Activated T-cell treated with anti-CD3 and anti-CD28 coated beads, Interleukin-2, amount 50 U/mL, for 4 hours (primary cell): ENCODE measurements around the gene KCTD12. TPM values are rescaled to one million over a fixed set of nuclear protein-coding genes. Genes with fewer than 3 reads are reported as not detected.

Source experiments
- ATAC-seq, 2 donors: fragments of 200-7000 bp; cut with Tn5 transposase; one replicate each; pipeline ENCODE4 v1.10.0; 2021
- DNase-seq: peaks from one replicate; pipeline ENCODE4 v3.0.0-alpha.2; 2020
- H3K27me3 Mint-ChIP-seq: one replicate; pipeline ENCODE4 v1.8.0; 2021; ENCODE audit warnings: low read depth, mixed read lengths
- H3K36me3 Mint-ChIP-seq: one replicate; pipeline ENCODE4 v1.8.0; 2022; ENCODE audit warnings: mixed read lengths; ENCODE audit not compliant: insufficient read depth
- H3K4me1 Mint-ChIP-seq: one replicate; pipeline ENCODE4 v1.8.0; 2021; ENCODE audit warnings: low read depth, mixed read lengths
- H3K4me3 Mint-ChIP-seq: one replicate; pipeline ENCODE4 v1.8.0; 2021; ENCODE audit warnings: mild to moderate bottlenecking, moderate library complexity, mixed read lengths
- H3K9me3 Mint-ChIP-seq: one replicate; pipeline ENCODE4 v1.8.0; 2021; ENCODE audit warnings: mixed read lengths
- total RNA-seq, 3 donors: library from RNA; stranded (reverse); gene quantifications; one replicate each; pipeline ENCODE4 v1.2.1, GENCODE V29; 2021

The KCTD12 gene
- total RNA-seq, 3 donors from 2014 or later = 6.3 to 11.4 (median 9.0) TPM

- no peak overlapping the region for H3K4me3 Mint-ChIP-seq
These were observed 3.8 kb downstream of the KCTD12 start for GRCh38 chr13:76882431-76882830.

GRCh38 chr13:76879883-76880270 is 6.3 kb downstream of the KCTD12 start:
- H3K4me1 Mint-ChIP-seq = peaks cover 37% of the 10 kb centered on the region
- DNase-seq (no peak), ATAC-seq (no peak)
- no peaks in the 10 kb centered on the region for H3K9me3 Mint-ChIP-seq
- H3K36me3 Mint-ChIP-seq = no peaks in the 10 kb centered on the region
- H3K27me3 Mint-ChIP-seq = peaks cover 5% of the 10 kb centered on the region
- H3K4me3 Mint-ChIP-seq = no peak overlapping the region

More at GRCh38 chr13:76882431-76882830, 3.8 kb downstream of the KCTD12 start:
- H3K36me3 Mint-ChIP-seq = no peaks in the 10 kb centered on the region
- no peak for DNase-seq
- no peak for ATAC-seq
- H3K27me3 Mint-ChIP-seq = peaks cover 9% of the 10 kb centered on the region
- no peaks in the 10 kb centered on the region for H3K9me3 Mint-ChIP-seq
- peaks cover 45% of the 10 kb centered on the region for H3K4me1 Mint-ChIP-seq

DNA sequence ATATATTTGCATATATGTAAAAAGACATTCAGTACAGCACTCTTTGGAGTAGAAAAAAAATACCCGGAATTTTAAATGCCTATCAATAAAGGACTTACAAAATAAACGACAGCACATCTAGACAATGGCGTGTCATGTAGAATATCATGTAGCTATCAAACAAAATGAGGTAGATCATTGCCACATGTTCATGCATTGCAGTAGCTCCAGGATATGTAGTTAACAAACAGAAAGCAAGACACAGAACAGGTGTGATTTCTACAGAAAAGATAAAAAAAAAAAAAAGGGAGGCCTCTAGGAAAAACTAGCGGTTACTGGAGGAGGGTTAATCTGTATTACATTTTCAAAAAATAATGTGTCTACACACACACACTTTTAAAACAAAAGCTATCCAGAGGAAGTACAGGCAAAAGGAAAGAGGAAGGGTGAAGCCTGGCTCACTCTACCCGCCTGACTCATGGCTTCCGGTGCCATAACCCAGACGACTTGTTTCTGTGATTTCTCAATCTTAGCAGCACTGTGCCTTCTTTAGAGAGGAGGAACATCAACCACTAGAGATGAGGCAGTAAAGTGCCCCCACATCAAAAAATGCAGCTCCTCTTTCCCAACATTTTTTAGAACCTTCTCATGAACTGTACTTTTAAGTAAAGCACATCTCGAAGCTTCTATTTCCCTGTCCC is 6.9 kb downstream of the KCTD12 start:
- ATAC-seq = peak; percentile 99 to 100
- H3K9me3 Mint-ChIP-seq = no peaks in the 10 kb centered on the region

GRCh38 chr13:76878043-76878442 is 8.2 kb downstream of the KCTD12 start:
- H3K36me3 Mint-ChIP-seq = no peaks in the 10 kb centered on the region
- no peak overlapping the region for H3K4me3 Mint-ChIP-seq
- H3K4me1 Mint-ChIP-seq = peaks cover 28% of the 10 kb centered on the region
- ATAC-seq = no peak
- DNase-seq = no peak
- peaks cover 5% of the 10 kb centered on the region for H3K27me3 Mint-ChIP-seq
- H3K9me3 Mint-ChIP-seq = no peaks in the 10 kb centered on the region

More for the DNA sequence above, 6.9 kb downstream of the KCTD12 start:
- Mint-ChIP-seq H3K36me3 (no peaks in the 10 kb centered on the region), H3K4me1 (peaks cover 31% of the 10 kb centered on the region), H3K27me3 (peaks cover 6% of the 10 kb centered on the region), H3K4me3 (peak overlapping the region; percentile 72)
- peak; percentile 61 for DNase-seq

DNA sequence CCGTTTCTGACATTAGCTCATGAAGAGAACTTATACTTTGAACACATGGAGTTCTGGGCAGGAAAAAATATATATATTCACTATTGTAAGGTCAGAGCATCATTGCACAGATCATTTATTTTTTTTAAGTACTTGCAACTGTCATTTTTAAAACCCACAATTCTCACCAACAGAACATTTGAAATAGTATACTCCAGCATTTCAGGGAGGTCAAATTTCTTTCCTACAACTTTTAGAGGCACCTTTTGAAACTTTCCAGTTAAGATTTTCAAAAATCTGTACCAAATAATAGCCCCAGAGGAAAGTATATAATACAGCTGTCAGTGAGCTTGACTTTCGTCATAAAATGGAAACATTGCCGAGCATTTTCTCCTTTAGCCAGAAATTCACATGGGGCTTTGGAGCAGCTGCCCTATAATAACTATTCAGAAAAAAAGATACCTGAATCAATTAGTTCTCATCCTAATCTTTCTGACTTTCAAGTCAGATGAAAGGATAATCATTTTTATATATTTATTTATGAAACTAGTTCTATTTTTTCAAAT is 10.9 kb downstream of the KCTD12 start:
- peaks cover 20% of the 10 kb centered on the region for H3K4me1 Mint-ChIP-seq
- H3K4me3 Mint-ChIP-seq = no peak overlapping the region
- H3K36me3 Mint-ChIP-seq = no peaks in the 10 kb centered on the region
- H3K27me3 Mint-ChIP-seq = peaks cover 12% of the 10 kb centered on the region
- no peak for ATAC-seq
- DNase-seq = no peak
- no peaks in the 10 kb centered on the region for H3K9me3 Mint-ChIP-seq

- peaks cover 15% of the 10 kb centered on the region for H3K27me3 Mint-ChIP-seq
- H3K9me3 Mint-ChIP-seq = no peaks in the 10 kb centered on the region
- peaks cover 13% of the 10 kb centered on the region for H3K4me1 Mint-ChIP-seq
- no peak overlapping the region for H3K4me3 Mint-ChIP-seq
- ATAC-seq (no peak), DNase-seq (no peak)
- no peaks in the 10 kb centered on the region for H3K36me3 Mint-ChIP-seq
These were observed 11.7 kb downstream of the KCTD12 start for GRCh38 chr13:76874479-76874878.

DNA sequence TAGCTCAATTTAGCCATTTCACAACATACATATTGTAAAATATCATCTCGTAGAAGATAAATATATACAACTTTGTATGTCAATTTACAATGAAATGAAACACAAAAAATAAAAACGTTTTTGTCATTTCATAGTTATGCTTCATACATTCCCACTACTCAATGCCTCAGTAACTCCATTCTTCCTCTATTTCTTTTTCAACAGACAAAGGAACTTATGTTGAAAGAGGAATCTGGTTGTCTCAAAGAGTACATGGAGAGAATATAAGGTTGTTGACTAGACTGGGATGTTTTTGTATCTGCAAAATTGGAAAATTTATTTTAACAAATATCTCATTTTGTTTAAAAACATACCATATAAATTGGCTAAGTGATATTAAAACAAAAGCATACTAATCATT is 12.8 kb downstream of the KCTD12 start:
- Mint-ChIP-seq H3K27me3 (peaks cover 15% of the 10 kb centered on the region), H3K4me1 (peaks cover 5% of the 10 kb centered on the region), H3K4me3 (no peak overlapping the region), H3K9me3 (no peaks in the 10 kb centered on the region), H3K36me3 (no peaks in the 10 kb centered on the region)
- DNase-seq (no peak), ATAC-seq (no peak)

DNA sequence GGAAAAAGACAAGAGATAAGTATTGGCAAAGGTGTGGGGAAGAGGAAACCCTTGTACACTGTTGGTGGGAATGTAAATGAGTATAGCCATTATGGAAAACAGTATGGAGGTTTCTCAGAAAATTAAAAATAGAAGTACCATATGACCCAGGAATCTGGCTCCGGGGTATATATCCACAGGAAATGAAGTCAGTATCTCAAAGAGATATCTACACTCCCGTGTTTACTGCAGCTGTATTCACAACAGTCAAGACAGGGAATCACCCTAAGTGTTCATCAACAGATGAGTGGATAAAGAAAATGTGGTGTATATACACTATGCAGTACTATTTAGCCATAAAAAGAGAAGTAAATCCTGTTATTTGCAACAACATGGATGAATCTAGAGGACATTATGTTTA is 13.5 kb downstream of the KCTD12 start:
- H3K9me3 Mint-ChIP-seq = no peaks in the 10 kb centered on the region
- H3K27me3 Mint-ChIP-seq = peaks cover 17% of the 10 kb centered on the region
- no peak overlapping the region for H3K4me3 Mint-ChIP-seq
- H3K4me1 Mint-ChIP-seq = no peaks in the 10 kb centered on the region
- no peak for ATAC-seq
- DNase-seq = no peak
- no peaks in the 10 kb centered on the region for H3K36me3 Mint-ChIP-seq

- no peak for ATAC-seq
- Mint-ChIP-seq H3K4me1 (no peaks in the 10 kb centered on the region), H3K9me3 (no peaks in the 10 kb centered on the region), H3K4me3 (no peak overlapping the region), H3K27me3 (peaks cover 25% of the 10 kb centered on the region), H3K36me3 (no peaks in the 10 kb centered on the region)
- no peak for DNase-seq
These were observed 14.8 kb downstream of the KCTD12 start for GRCh38 chr13:76871432-76871831.

- no peaks in the 10 kb centered on the region for H3K9me3 Mint-ChIP-seq
- DNase-seq (no peak), ATAC-seq (no peak)
- H3K36me3 Mint-ChIP-seq = no peaks in the 10 kb centered on the region
- H3K4me3 Mint-ChIP-seq = no peak overlapping the region
- peaks cover 27% of the 10 kb centered on the region for H3K27me3 Mint-ChIP-seq
- H3K4me1 Mint-ChIP-seq = no peaks in the 10 kb centered on the region
These were observed 17.8 kb downstream of the KCTD12 start for GRCh38 chr13:76868371-76868770.

GRCh38 chr13:76865996-76866503 is 20.2 kb downstream of the KCTD12 start:
- ATAC-seq = no peak
- no peaks in the 10 kb centered on the region for H3K9me3 Mint-ChIP-seq
- no peak overlapping the region for H3K4me3 Mint-ChIP-seq
- H3K27me3 Mint-ChIP-seq = peaks cover 20% of the 10 kb centered on the region
- no peaks in the 10 kb centered on the region for H3K4me1 Mint-ChIP-seq
- H3K36me3 Mint-ChIP-seq = no peaks in the 10 kb centered on the region
- DNase-seq = no peak

DNA sequence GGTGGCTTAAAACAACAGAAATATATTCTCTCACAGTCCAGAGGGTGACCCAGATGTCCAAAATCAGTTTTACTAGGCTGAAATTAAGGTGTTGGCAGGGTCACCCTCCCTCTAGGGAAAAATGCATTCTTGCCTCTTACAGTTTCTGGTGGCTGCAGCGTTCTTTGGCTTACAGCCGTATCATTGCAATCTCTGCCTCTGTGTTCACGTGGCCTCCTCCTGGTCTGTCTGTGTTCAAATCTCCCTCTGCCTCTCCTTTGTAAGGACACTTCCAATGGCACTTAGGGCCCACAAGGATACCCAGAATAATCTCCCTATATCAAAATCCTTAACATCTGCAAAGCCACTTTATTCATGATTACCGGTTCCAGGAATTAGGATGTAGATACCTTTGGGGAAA is 21.1 kb downstream of the KCTD12 start:
- H3K4me3 Mint-ChIP-seq = no peak overlapping the region

DNA sequence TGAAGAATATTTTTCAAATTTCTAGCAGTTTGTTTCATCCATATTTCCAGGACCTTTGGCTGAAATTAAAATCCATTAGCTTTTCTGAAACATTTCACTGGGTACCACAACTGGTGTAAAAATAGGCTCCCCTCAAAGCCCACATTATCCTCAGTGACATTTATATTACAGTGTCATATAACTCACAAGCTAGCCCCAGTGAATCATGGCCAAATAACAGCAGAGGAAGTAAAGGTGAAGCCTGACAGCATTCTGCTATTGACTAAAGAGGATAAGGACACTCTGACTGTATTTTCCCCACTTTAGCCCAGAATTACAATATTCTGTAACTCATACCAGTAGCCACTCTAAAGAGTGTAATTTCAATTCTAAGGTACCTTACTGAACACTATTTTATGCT is 21.9 kb downstream of the KCTD12 start:
- no peak for ATAC-seq
- H3K27me3 Mint-ChIP-seq = peaks cover 24% of the 10 kb centered on the region
- no peak for DNase-seq
- no peaks in the 10 kb centered on the region for H3K4me1 Mint-ChIP-seq
- H3K36me3 Mint-ChIP-seq = no peaks in the 10 kb centered on the region
- H3K9me3 Mint-ChIP-seq = no peaks in the 10 kb centered on the region
- H3K4me3 Mint-ChIP-seq = no peak overlapping the region

More for the DNA sequence above, 21.1 kb downstream of the KCTD12 start:
- Mint-ChIP-seq H3K4me1 (no peaks in the 10 kb centered on the region), H3K27me3 (peaks cover 27% of the 10 kb centered on the region), H3K36me3 (no peaks in the 10 kb centered on the region), H3K9me3 (no peaks in the 10 kb centered on the region)
- DNase-seq = no peak
- no peak for ATAC-seq

GRCh38 chr13:76863022-76863421 is 23.2 kb downstream of the KCTD12 start:
- H3K36me3 Mint-ChIP-seq = no peaks in the 10 kb centered on the region
- H3K27me3 Mint-ChIP-seq = peaks cover 24% of the 10 kb centered on the region
- H3K4me3 Mint-ChIP-seq = no peak overlapping the region

GRCh38 chr13:76861859-76862258 is 24.3 kb downstream of the KCTD12 start:
- DNase-seq (no peak), ATAC-seq (no peak)
- Mint-ChIP-seq H3K4me3 (no peak overlapping the region), H3K27me3 (peaks cover 18% of the 10 kb centered on the region), H3K36me3 (no peaks in the 10 kb centered on the region), H3K9me3 (no peaks in the 10 kb centered on the region), H3K4me1 (no peaks in the 10 kb centered on the region)

More at GRCh38 chr13:76863022-76863421, 23.2 kb downstream of the KCTD12 start:
- ATAC-seq (no peak), DNase-seq (no peak)
- Mint-ChIP-seq H3K9me3 (no peaks in the 10 kb centered on the region), H3K4me1 (no peaks in the 10 kb centered on the region)
